T1000 (cell line): ENCODE results near the gene DRD5.
"Not testable (repeated sequence)": the region's sequence is repeated elsewhere in the genome, so short reads cannot be mapped to it uniquely, and the experiment has no call there.

Experiments
- DNase-seq: peaks from one replicate; lab custom pipeline; 2025; ENCODE audit warnings: mixed read lengths; lab: John Stamatoyannopoulos, UW

DRD5 gene

GRCh38 chr4:9781343-9782135 lies at the start of gene DRD5:
TSS of gene DRD5 (plus strand) at chr4:9781634. CDS start at chr4:9782030, 396 bp downstream.
- DNase-seq, result no peak

GRCh38 chr4:9732256-9732655 lies 49.2 kb upstream of the DRD5 start:
- DNase-seq, result not testable (repeated sequence)

- DNase-seq, result no peak
These were observed 45.9 kb upstream of the DRD5 start for GRCh38 chr4:9735515-9735914.

GRCh38 chr4:9737280-9737679 lies 44.2 kb upstream of the DRD5 start:
- DNase-seq, result not testable (repeated sequence)

- DNase-seq, result not testable (repeated sequence)
These were observed 37.6 kb upstream of the DRD5 start for GRCh38 chr4:9743789-9744188.

- no peak for DNase-seq
These were observed 35.7 kb upstream of the DRD5 start for GRCh38 chr4:9745782-9746181.

GRCh38 chr4:9758641-9759317 lies 22.7 kb upstream of the DRD5 start:
- DNase-seq, result no peak

GRCh38 chr4:9762823-9763475 lies 18.5 kb upstream of the DRD5 start:
- DNase-seq, result no peak

GRCh38 chr4:9764155-9764696 lies 17.2 kb upstream of the DRD5 start:
- DNase-seq, result no peak

GRCh38 chr4:9765091-9765490 lies 16.3 kb upstream of the DRD5 start:
- no peak for DNase-seq

- no peak for DNase-seq
These were observed 12.1 kb upstream of the DRD5 start for GRCh38 chr4:9769321-9769720.

GRCh38 chr4:9771034-9771433 lies 10.4 kb upstream of the DRD5 start:
- DNase-seq, result no peak

GRCh38 chr4:9773471-9773870 lies 8.0 kb upstream of the DRD5 start:
- DNase-seq, result no peak

- no peak for DNase-seq
These were observed 652 bp downstream of the DRD5 start for GRCh38 chr4:9782136-9782436.

- not testable (repeated sequence) for DNase-seq
These were observed 4.5 kb downstream of the DRD5 start for GRCh38 chr4:9785891-9786290.

- DNase-seq, result no peak
These were observed 10.9 kb downstream of the DRD5 start for GRCh38 chr4:9792381-9792780.

GRCh38 chr4:9796641-9797040 lies 15.2 kb downstream of the DRD5 start:
- not testable (repeated sequence) for DNase-seq

GRCh38 chr4:9800848-9801247 lies 19.4 kb downstream of the DRD5 start:
- no peak for DNase-seq

- DNase-seq, result no peak
These were observed 23.5 kb downstream of the DRD5 start for GRCh38 chr4:9804918-9805317.

- DNase-seq, result no peak
These were observed 26.6 kb downstream of the DRD5 start for GRCh38 chr4:9808077-9808476.

GRCh38 chr4:9811806-9812205 lies 30.4 kb downstream of the DRD5 start:
- DNase-seq, result no peak

- no peak for DNase-seq
These were observed 31.3 kb downstream of the DRD5 start for GRCh38 chr4:9812501-9813340.
